ENCODE results near the gene GMCL2. TPM values are rescaled to one million over a fixed set of nuclear protein-coding genes. Genes with fewer than 3 reads are reported as not detected.
"Not testable (repeated sequence)": the region's sequence is repeated elsewhere in the genome, so short reads cannot be mapped to it uniquely, and the experiment has no call there.

The GMCL2 gene, protein sequence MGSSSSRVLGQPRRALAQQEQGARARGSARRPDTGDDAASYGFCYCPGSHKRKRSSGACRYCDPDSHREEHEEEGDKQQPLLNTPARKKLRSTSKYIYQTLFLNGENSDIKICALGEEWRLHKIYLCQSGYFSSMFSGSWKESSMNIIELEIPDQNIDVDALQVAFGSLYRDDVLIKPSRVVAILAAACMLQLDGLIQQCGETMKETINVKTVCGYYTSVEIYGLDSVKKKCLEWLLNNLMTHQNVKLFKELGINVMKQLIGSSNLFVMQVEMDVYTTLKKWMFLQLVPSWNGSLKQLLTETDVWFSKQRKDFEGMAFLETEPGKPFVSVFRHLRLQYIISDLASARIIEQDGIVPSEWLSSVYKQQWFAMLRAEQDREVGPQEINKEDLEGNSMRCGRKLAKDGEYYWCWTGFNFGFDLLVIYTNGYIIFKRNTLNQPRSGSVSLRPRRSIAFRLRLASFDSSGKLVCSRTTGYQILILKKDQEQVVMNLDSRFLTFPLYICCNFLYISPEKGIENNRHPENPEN
- not detected for polyA plus RNA-seq (2012; ENCODE audit: insufficient read depth, insufficient read length)

DNA sequence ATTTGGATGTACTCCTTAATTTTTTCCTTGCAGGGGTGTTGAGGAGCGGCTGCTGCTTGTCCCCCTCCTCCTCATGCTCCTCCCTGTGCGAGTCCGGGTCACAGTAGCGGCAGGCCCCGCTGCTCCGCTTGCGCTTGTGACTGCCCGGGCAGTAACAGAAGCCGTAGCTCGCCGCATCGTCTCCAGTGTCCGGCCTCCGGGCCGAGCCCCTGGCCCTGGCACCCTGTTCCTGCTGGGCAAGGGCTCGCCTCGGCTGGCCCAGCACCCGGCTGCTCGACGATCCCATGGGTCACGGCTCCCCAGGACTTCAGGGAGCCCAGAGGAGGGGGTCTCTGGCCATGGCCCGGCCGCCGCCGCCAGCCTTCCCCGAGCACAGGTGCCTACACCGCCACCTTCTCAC is at the start of gene GMCL2:
Gene GMCL2 (minus strand): TSS at position 358 of the 400 bp plus-strand sequence. CDS start 72 bp downstream, at position 286.
- H3K4me3 ChIP-seq (ENCODE audit: low read length), result no peak within 1 kb of the TSS

DNA sequence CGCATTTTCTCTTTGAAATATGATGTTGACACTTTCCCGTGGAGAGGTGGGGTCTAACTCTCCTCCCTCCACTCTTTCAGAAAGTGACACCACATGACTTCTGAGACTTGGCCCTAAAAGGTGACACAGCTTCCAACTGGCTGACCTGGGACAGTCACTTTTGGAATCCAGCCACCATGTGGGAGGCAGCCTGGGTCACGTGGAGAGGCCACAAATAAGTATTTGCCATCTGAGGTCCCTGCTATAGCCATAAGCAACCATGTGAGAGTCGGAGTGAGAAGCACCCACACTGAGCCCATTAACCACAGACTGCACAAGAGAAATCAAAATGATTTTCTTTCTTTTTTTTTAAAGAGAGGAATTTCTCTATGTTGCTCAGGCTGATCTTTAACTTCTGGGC is 49.5 kb upstream of the GMCL2 start:
- DNase-seq (ENCODE audit: low read depth, low spot score), result no peak
- H3K4me3 ChIP-seq (ENCODE audit: low read length), result no peak overlapping the region

More for the DNA sequence above, at the start of gene GMCL2:
- DNase-seq (ENCODE audit: low read depth, low spot score), result no peak

DNA sequence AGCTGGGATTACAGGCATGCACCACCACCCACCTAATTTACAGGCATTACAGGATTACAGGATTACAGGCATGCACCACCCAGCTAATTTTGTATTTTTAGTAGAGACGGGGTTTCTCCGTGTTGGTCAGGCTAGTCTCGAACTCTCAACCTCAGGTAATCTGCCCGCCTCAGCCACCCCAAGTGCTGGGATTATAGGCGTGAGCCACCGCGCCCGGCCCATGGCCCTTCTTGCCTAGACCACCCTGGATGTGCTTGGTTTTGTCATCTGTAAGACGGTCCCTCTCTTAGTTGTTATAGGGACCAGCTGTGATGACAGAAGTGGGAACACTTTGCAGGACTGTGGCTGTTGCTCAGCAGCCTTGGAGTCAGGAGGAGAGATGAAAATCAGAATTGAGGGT is 49.0 kb upstream of the GMCL2 start:
- DNase-seq (ENCODE audit: low read depth, low spot score), result no peak
- no peak overlapping the region for H3K4me3 ChIP-seq (ENCODE audit: low read length)

DNA sequence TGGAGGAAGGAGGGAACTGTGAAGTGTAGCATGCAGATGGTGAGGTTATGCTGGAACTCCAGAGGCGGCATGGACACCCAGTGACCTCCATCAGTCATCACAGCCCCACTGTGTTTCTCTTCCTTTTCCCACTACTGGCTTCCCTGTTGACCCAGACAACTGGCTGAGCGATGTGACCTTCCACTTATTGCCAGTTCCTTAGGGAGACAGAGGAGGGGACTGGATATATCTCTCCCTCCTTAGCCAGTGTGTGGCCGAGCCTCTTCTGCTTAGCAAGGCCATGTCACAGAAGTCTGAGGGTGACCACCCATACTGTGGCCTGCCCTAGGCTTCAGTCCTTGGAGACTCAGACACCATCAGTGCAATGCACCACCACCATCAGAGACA is 48.4 kb upstream of the GMCL2 start:
- H3K4me3 ChIP-seq (ENCODE audit: low read length), result no peak overlapping the region
- no peak for DNase-seq (ENCODE audit: low read depth, low spot score)

DNA sequence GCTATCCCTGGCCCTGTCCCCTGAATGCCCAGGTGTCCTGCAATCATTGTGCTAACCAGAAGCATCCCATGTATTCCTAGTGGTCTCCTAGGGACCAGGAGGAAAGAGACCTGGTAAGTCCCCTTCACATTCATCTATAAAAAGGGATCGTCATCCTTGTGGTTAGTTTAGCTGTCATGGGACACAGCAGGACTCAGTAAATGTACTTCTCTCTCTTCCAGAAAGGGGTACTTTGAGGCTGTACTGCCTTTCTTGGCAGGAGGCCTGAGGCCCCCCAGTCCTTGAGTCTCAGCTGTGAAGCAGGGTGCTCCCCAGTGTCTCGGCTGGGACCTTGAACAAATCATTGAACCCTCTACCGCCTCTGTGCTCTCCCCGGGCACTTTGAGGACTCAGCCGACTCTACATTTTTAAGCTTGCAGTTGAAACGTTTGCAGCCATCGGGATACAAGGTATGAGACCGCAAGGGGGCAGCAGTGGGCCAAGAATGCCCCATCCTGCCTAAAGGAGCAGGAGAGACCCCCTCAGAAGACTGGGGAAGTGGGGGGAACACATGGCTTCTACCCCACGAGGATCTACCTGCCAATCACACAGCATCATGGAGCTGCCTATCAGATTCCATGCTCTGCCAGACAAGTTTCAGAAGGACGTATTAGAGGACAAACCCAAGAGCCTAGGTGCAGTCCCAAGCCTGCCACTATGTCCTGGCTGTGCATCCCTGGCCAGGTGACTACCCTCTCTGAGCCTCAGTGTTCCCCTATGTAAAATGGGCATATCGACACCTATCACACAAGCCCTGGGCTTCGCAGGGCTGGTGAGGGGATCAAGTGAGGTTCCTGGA is 47.8 kb upstream of the GMCL2 start:
- H3K4me3 ChIP-seq (ENCODE audit: low read length), result no peak overlapping the region
- peak; percentile 75 for DNase-seq (ENCODE audit: low read depth, low spot score)

DNA sequence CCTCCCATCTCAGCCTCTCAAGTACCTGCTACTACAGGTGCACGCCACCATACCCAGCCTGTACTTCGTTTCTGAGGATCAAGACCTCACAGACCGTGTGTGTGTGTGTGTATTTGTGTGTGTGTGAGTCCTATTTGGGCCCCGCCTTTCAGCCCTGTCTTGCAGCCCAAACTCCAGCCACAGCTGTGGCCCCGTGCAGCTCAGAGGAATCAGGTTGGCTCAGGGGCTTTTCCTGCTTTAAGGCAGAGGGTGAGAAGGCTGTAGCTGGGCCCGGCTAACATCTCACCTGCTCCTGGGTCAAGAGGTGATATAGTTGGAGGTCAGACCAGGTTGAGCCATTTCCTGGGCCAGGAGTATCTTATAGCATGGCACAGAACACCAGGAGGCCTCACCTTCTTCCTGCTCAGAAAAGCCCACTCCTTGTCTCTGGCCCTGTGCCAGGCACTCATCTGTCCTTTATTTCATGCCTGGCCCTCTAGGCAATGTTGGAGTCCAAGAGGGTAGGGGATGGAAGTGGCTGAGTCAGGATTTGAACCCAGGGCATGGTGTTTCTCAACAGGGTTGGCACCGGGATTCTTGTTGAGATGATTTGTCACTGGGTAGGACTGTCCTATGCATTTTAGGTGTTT is 47.1 kb upstream of the GMCL2 start:
- no peak for DNase-seq (ENCODE audit: low read depth, low spot score)
- no peak overlapping the region for H3K4me3 ChIP-seq (ENCODE audit: low read length)

DNA sequence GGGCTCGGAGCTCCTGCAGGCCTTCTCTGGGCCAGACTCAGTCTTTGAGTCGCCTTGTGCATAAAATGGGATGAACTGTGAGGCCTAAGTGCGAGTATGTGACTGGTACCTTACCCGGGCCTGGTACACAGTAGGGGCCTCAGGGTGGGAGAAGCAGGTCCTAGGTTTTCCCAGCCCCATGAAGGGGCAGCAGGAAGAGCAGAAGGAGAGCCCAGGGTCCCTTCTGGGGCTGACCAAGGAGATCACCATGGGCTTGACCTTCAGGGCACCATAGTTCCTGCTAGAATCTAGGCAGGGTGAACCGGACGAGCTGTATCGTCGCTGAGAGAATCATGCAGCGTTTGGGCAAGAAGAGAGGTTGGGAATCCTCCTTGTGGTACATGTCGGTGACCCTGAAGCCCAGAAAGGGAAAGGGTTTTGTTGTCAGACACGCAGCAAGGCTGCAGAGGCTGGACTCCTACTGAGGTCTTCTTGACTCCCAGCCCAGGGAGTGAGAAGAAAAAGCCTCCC is 45.8 kb upstream of the GMCL2 start:
- DNase-seq (ENCODE audit: low read depth, low spot score), result no peak
- peak overlapping the region; percentile 94 for H3K4me3 ChIP-seq (ENCODE audit: low read length)

DNA sequence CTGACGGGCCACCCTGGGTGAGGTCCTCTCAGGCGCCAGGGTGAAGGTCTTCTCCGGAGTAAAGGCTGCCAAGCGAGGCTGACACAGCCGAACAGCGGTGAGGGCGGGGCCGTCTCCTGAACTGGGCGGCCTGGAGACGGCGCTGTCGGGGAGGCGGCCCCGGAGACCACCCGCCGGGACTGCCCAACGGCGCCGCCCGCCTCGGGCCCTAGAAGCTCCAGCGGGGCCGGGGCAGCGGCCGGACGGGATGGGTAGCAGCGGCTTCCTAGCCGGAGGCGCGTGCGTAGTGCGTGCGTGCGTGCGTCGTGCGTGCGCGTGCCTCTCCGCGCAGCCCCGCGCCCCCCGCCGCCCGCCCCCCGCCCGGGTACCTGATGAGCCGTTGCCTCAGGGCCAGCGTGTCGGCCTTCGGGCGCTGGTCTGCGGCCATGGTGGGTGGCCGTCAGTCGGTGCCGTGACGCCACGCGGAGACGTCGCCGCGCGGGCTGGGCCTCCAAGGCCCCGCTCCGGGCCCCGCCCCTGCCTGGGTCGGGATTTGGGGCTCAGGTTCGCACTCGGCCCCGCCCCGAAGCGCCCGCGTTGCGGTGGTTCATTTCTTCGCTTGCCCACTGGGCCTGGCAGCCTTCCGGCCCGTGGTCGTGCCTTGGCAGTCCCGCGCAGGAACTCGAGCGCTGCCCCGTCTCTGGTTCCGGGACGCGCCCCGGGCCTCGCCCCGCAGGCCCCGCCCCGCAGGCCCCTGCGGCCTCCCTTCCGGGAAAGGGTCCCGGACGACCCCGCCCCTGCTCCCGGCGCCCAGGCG is 45.2 kb upstream of the GMCL2 start, which contains the start of gene PHYKPL:
Gene PHYKPL (minus strand): TSS at position 679 of the 796 bp plus-strand sequence. CDS start 252 bp downstream, at position 427.
- DNase-seq (ENCODE audit: low read depth, low spot score), result peak; percentile 44
- H3K4me3 ChIP-seq (ENCODE audit: low read length), result peak within 1 kb of the TSS; percentile 94

DNA sequence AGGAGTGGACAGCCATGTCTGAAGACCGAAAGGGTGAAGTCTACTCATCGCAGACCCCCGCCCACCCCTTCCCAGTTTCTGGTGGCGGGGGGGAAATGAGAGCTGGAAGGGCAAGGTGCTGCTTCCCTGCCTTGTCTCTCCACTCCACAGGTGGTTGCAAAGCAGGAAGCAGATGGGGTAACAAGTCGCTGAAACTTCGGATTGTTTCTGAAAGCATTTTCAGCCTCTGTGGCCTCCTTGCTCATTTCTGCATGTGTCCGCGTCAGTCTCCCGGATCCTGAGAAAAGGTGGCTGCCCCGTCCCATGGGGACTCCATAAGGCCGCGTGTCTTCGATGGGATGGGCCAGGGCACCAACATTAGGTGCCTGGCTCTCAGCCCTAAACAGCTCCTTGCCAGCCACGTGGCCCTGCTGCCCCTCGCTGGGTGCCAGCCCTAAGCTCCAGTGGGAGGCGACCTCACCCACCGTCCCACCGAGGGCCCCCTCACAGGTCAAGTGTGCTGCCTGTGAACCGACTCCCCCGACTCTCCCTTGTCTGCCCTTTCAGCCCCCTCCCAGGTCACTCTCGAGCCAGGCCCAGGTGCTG is 44.5 kb upstream of the GMCL2 start:
- H3K4me3 ChIP-seq (ENCODE audit: low read length), result peak overlapping the region; percentile 94

DNA sequence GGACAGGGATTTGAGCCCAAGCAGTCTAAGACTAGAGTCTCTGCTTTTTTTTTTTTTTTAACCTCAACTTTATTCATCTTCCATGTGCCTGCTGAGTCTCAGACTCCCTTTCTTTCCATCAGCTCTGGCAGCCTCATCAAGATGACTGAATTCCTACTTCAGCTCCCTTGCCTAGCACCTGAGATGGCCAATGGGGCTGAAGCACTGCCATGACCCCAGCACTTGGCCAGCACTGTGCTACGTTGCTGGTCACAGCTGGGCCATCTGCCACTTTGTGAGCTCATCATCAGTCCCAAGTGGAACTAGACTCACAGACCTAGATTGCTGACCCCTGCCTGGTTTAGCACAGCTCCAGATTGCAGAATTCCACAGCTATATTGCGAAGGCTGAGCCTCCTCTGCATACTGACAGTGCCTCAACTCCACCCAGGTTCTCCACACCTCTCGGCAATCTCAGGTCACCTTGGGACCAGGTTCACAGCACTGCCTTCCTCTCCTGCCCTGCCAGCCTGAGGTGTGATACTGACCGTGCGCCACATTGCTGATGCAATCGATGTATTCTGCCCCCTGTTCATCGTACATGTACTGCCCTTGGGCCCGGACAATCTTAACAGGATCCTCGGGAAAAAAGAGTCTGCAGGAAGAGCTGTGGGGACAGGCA is 43.8 kb upstream of the GMCL2 start:
- peak overlapping the region; percentile 94 for H3K4me3 ChIP-seq (ENCODE audit: low read length)
- no peak for DNase-seq (ENCODE audit: low read depth, low spot score)

More for the DNA sequence above, 44.5 kb upstream of the GMCL2 start:
- no peak for DNase-seq (ENCODE audit: low read depth, low spot score)

DNA sequence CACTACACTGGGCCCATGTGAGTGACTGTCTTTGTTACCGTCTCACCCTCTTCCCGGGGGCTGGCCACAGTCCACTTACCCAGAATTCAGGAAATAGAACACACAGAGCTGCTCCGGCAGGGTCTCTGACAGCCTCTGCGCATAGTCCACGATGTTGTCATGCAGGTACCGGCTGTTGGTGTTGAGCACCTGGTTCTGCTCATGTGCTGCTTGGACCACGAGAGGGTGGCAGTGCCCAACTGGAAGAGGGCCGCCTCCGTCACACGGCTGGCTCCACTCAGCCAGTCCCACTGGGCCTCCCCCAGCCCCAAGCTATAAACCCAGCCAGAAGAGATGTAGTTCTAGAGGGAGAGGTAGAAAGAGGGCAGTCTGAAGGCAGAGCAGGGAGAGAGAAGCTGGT is 42.7 kb upstream of the GMCL2 start:
- no peak overlapping the region for H3K4me3 ChIP-seq (ENCODE audit: low read length)
- DNase-seq (ENCODE audit: low read depth, low spot score), result no peak

DNA sequence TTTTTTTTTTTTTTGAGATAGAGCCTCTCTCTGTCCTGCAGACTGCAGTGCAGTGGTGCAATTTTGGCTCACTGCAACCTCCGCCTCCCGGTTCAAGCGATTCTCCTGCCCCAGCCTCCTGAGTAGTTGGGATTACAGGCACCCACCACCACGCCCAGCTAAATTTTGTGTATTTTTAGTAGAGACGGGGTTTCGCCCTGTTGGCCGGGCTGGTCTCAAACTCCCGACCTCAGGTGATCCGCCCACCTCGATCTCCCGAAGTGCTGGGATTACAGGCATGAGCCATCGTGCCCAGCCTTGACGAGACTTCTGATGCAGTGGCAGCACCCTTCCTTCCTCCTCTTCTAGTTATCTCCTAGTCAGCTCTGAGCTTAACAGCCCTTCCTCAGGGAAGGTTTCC is 41.9 kb upstream of the GMCL2 start:
- not testable (repeated sequence) for H3K4me3 ChIP-seq (ENCODE audit: low read length); DNase-seq (ENCODE audit: low read depth, low spot score)

DNA sequence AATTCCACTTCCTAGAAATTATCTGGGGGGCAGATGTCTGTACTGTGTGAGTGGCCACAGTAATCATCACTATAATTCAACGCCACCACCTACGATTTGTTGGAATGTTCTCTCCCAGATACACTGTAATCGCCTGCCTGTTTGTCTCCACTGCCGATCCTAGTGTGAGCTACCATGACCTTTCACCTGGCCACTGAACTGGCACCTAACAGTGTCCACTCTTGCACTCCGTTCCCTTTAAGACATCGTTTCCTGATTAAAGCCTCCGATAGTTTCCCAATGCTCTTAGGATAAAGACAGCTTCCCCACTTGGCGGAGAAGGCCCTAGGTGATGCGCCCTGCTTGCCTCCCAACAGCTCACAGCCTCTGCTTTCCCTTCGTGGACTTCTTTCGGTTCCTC is 41.4 kb upstream of the GMCL2 start:
- no peak for DNase-seq (ENCODE audit: low read depth, low spot score)
- no peak overlapping the region for H3K4me3 ChIP-seq (ENCODE audit: low read length)

DNA sequence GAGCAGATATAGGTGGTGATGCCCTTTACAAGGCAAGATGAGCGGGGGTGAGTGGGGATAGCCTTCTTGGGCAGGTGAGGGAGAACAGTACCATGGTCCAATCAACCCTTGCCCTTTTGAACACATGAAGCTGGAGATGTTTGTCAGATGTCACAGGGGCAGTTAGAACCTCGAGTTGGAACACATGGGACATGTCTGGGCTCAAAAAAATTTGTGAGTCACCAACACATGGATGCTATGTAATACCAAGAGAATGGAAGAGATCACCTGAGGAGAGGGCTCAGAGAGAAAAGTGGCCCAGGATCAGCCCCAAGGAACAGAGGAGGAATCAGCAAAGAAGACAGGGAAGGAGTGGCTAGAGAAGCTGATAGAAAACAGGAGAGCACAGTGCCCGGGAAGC is 40.8 kb upstream of the GMCL2 start:
- no peak overlapping the region for H3K4me3 ChIP-seq (ENCODE audit: low read length)
- no peak for DNase-seq (ENCODE audit: low read depth, low spot score)

DNA sequence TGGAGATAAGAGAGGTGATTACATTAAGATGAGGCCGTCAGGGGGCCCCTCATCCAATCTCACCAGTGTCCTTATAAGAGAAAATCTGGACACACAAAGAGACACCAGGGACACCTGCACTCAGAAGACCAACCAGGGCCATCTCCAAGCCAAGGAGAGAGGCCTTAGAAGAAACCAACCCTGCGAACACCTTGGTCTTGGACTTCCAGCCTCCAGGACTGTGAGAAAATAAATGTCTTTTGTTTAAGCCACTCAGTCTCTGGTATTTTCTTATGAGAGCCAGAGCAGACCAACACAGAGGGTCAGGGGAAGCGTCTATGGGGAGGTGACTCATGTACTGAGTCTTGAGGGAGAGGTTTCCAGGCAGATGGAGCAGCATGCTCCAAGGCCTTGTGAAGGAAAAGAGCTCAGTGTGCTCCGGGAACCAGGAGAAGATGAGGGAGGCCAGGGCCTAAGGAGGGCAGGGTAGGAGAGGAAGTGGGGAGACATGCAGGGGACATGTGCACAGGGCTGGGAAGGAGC is 40.0 kb upstream of the GMCL2 start:
- DNase-seq (ENCODE audit: low read depth, low spot score), result no peak
- no peak overlapping the region for H3K4me3 ChIP-seq (ENCODE audit: low read length)

DNA sequence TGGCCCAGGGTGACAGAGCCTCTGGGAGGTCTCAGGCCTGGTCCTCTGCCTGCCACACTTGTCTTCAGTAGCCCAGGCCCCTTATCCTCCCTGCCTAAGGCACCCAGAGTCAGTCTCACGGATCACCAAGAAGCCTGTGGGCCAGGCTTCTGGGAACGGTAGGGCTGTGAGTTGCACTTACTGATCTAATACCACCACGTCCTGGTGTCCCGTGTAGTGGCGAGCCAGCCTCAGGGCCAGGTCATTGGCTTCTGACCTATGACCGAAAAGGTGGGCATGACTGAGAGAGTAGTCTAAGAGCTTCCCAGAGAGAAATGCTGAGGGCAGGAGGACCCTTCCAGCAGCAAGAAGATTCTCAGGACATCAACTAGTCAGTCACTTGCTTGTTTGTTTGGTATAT is 38.0 kb upstream of the GMCL2 start:
- H3K4me3 ChIP-seq (ENCODE audit: low read length), result no peak overlapping the region
- DNase-seq (ENCODE audit: low read depth, low spot score), result no peak

DNA sequence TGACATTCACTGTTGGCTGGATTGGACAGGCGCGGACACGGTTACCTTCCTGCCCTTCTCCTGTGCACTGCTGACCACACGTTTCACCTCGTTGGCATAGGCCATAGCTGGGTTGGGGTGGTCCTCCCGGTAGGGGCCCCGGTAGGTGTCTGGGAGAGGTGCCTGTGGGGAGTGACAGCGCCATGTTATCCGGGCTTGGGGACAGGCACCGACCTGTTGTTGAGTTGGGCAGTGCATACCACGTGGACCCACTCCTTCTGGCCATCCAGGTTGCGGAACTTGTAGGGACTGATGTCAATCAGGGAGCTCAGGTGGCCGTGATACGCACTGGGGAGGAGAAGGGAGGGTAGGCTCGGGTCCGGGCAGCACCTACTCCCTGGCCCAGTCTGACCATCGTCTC is 37.2 kb upstream of the GMCL2 start:
- no peak overlapping the region for H3K4me3 ChIP-seq (ENCODE audit: low read length)
- no peak for DNase-seq (ENCODE audit: low read depth, low spot score)

Measured in Jurkat, Clone E6-1 (cell line).